KMS-11 (cell line): ENCODE results near the gene DNAL1.

Experiments used
- H2AFZ ChIP-seq: fragments of 200-600 bp; sonication (generic); 2 replicates; pipeline ENCODE4 v1.6.1; 2016; ENCODE audit warnings: antibody characterized with exemption, mixed run types, low read depth
- H3K27ac ChIP-seq: fragments of 200-600 bp; sonication (generic); 2 replicates; pipeline ENCODE4 v1.6.1; 2016; ENCODE audit warnings: mild to moderate bottlenecking, mixed run types
- H3K27me3 ChIP-seq: fragments of 200-600 bp; sonication (generic); 2 replicates; pipeline ENCODE4 v1.6.1; 2017; ENCODE audit warnings: mild to moderate bottlenecking, low read depth, mixed run types, moderate library complexity; ENCODE audit not compliant: insufficient read depth
- H3K36me3 ChIP-seq: fragments of 200-600 bp; sonication (generic); 2 replicates; pipeline ENCODE4 v1.6.1; 2017; ENCODE audit warnings: mild to moderate bottlenecking, mixed run types; ENCODE audit not compliant: insufficient read depth
- H3K4me1 ChIP-seq: fragments of 200-600 bp; sonication (generic); 2 replicates; pipeline ENCODE4 v1.6.1; 2016; ENCODE audit warnings: mild to moderate bottlenecking, low read depth, mixed run types; ENCODE audit not compliant: poor library complexity, severe bottlenecking
- H3K4me2 ChIP-seq: fragments of 200-600 bp; sonication (generic); 2 replicates; pipeline ENCODE4 v1.7.0; 2016; ENCODE audit warnings: mild to moderate bottlenecking, mixed run types
- H3K4me3 ChIP-seq: fragments of 200-600 bp; sonication (generic); IDR thresholded peaks from 2 replicates; pipeline ENCODE4 v1.6.1; 2017; ENCODE audit warnings: low read depth, low read length, mixed read lengths; ENCODE audit not compliant: insufficient read depth
- H3K79me2 ChIP-seq: fragments of 200-600 bp; sonication (generic); 2 replicates; pipeline ENCODE4 v1.6.1; 2016; ENCODE audit warnings: low read depth, mixed run types; ENCODE audit not compliant: insufficient read depth
- H3K9ac ChIP-seq: fragments of 200-600 bp; sonication (generic); 2 replicates; pipeline ENCODE4 v1.6.1; 2016; ENCODE audit warnings: mild to moderate bottlenecking, mixed run types
- H4K20me1 ChIP-seq: fragments of 200-600 bp; sonication (generic); 2 replicates; pipeline ENCODE4 v1.6.1; 2016; ENCODE audit warnings: mild to moderate bottlenecking, mixed run types; ENCODE audit not compliant: insufficient read depth
- TF ChIP-seq, protein P1 (sequence below): fragments of 200-600 bp; sonication (generic); conservative IDR thresholded peaks from 2 replicates; pipeline ENCODE4 v1.6.1; 2017; ENCODE audit warnings: low read depth, mild to moderate bottlenecking, antibody characterized with exemption, low read length, moderate library complexity, mixed read lengths

DNAL1 gene

DNA sequence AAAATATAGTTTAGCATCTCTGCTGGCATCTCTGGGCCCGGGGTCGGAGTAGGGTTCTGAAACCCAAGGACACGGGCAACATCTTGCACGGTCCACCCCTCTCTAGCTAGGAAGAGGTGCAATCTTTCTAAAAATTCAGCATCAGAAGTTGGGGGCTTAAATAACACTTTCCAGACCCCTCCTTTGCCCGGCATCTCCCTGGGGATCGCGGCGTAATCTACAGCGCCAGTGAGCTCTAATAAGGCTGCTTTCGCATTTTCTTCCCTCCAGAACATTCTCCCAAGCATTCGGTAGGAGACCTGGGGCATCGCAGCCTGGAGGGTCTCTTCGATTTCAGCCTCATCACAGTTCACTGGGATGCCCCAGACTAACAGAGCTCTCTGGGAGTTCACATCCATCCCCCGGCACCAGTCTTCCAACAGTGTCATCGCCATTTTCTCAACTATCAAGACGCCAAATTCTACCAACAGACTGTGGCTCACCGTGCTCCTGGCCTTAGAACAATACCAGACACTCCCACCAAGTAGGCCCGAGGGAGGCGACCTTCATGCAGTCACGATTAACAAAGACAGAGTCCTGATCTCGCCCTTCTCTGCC lies 68.5 kb downstream of the DNAL1 start:
- TF ChIP-seq, protein P1, sequence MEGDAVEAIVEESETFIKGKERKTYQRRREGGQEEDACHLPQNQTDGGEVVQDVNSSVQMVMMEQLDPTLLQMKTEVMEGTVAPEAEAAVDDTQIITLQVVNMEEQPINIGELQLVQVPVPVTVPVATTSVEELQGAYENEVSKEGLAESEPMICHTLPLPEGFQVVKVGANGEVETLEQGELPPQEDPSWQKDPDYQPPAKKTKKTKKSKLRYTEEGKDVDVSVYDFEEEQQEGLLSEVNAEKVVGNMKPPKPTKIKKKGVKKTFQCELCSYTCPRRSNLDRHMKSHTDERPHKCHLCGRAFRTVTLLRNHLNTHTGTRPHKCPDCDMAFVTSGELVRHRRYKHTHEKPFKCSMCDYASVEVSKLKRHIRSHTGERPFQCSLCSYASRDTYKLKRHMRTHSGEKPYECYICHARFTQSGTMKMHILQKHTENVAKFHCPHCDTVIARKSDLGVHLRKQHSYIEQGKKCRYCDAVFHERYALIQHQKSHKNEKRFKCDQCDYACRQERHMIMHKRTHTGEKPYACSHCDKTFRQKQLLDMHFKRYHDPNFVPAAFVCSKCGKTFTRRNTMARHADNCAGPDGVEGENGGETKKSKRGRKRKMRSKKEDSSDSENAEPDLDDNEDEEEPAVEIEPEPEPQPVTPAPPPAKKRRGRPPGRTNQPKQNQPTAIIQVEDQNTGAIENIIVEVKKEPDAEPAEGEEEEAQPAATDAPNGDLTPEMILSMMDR = no peak

DNA sequence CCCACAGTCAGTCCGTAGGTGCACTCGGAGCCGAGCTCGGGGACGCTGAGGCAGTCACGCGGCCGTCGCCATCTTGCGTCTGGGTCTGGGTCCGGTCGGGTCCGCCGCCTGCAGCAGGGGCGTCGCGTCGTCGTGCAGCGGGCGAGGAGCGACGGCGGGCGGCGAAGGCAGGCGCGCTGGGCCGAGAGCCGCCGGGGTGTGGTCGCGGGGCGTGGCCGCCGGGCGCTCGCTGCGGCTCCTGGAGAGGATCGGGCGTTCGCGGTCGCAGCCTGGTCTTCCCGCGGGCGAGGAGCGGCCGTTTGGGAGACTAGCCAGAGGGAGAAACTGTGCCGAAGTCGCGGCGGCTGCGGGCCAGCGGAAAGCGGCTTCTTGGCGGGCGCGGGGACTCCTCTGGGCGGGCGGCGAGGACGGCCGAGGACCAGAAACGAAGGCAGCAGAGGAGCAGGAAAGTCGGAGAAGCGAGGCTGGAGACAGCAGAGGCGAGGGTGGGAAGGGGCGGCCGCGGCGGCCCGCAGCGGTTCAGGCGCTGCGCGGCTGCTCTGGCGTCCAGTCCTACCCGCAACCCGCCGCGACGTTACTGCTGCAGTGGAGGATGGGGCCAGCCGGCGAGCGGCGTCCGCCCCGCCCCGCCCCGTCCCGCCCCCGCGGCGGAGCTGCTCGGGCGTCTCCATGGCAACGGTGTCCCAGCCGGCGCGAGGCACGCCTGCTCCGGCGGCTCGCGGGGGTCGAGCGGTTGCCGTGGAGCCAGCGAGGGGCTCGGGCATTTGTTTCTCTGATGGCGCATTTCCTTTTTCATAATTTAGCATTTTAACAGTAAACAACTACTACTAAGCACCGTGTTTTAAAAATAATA lies 69.2 kb downstream of the DNAL1 start, which contains the start of gene PNMA1:
Gene PNMA1, minus strand, starts transcription at position 582 of the 853 bp plus-strand sequence. CDS start 745 bp downstream, outside the sequence.
- Histone ChIP-seq H3K27ac (peak within 1 kb of the TSS; percentile 76), H3K9ac (peak within 1 kb of the TSS; percentile 88)

More for the DNA sequence above, 68.5 kb downstream of the DNAL1 start:
- Histone ChIP-seq H3K4me1 (peaks cover 14% of the 10 kb centered on the region), H3K4me3 (no peak overlapping the region), H4K20me1 (no peaks in the 10 kb centered on the region), H2AFZ (peak overlapping the region; percentile 47), H3K4me2 (peak overlapping the region; percentile 78), H3K9ac (peak overlapping the region; percentile 88), H3K27ac (peak overlapping the region; percentile 76), H3K27me3 (no peaks in the 10 kb centered on the region), H3K79me2 (peaks cover 16% of the 10 kb centered on the region), H3K36me3 (no peaks in the 10 kb centered on the region)

DNA sequence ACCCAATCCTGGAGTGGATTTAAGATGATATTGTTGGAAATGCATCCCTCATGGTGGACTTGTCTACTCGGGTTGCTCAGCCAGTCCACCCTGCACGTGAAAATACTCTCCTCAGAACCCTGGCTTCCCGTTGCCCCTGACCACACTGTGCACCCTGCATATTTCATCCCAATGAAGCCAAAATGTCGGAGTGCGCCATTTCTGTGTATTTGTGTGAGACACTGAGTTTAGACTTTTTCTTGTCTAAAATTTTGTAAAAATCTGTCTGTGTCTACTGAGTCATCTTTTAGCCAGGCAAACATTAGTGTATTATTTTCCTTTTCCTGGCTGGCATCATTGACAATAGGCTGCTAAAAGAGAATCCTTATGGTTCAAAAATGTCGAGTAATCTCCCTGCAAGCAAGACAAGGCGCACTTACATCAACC lies 69.9 kb downstream of the DNAL1 start:
- no peak overlapping the region; the same call in 1 of the 2 replicates for H3K27ac ChIP-seq
- H2AFZ ChIP-seq = no peak overlapping the region
- no peaks in the 10 kb centered on the region for H3K27me3 ChIP-seq
- H4K20me1 ChIP-seq = no peaks in the 10 kb centered on the region
- no peak overlapping the region for H3K4me3 ChIP-seq
- TF ChIP-seq, protein P1 = no peak
- no peaks in the 10 kb centered on the region for H3K36me3 ChIP-seq
- H3K4me1 ChIP-seq = peaks cover 14% of the 10 kb centered on the region
- H3K9ac ChIP-seq = no peak overlapping the region
- peak overlapping the region; percentile 39; the same call in 1 of the 2 replicates for H3K4me2 ChIP-seq
- peaks cover 16% of the 10 kb centered on the region for H3K79me2 ChIP-seq

More for the DNA sequence above, 69.2 kb downstream of the DNAL1 start, which contains the start of gene PNMA1:
- Histone ChIP-seq H4K20me1 (no peaks in the 10 kb centered on the region), H3K4me3 (no peak within 1 kb of the TSS), H3K4me1 (peaks cover 14% of the 10 kb centered on the region), H3K27me3 (no peaks in the 10 kb centered on the region), H3K36me3 (no peaks in the 10 kb centered on the region), H3K4me2 (peak within 1 kb of the TSS; percentile 78), H3K79me2 (peaks cover 16% of the 10 kb centered on the region), H2AFZ (peak within 1 kb of the TSS; percentile 47)
- TF ChIP-seq, protein P1 = no peak

DNA sequence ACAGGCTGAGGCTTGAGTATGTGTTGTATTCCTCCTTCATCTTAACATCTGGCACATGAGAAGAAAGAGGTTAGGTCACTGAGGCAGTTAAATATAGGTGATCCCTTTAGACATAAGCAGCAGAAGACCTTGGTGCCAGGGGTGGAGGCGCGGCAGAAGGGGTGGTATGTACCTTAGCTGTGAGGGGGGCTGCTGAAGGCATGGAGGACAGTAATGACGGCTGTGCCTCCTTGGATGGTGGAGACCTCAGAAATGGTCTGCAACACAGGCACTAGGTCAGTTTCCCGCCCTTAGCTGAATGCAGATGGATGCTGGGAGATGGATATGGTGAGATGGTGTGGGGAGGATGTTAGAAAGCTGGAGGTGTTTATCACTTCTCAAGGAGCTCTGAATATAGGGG lies 70.9 kb downstream of the DNAL1 start:
- Histone ChIP-seq H3K27me3 (no peaks in the 10 kb centered on the region), H3K4me3 (no peak overlapping the region), H3K36me3 (no peaks in the 10 kb centered on the region)

More for the DNA sequence above, 70.9 kb downstream of the DNAL1 start:
- Histone ChIP-seq H3K27ac (no peak overlapping the region), H3K9ac (no peak overlapping the region), H3K79me2 (peaks cover 16% of the 10 kb centered on the region), H4K20me1 (no peaks in the 10 kb centered on the region), H2AFZ (no peak overlapping the region), H3K4me1 (peaks cover 14% of the 10 kb centered on the region), H3K4me2 (no peak overlapping the region)
- TF ChIP-seq, protein P1 = no peak
